ENCODE measurements around the gene RBM45. TPM values are rescaled to one million over a fixed set of nuclear protein-coding genes. Genes with fewer than 3 reads are reported as not detected.

Gene RBM45
- total and polyA plus RNA-seq, 10 donors, result 13.0 to 19.3 (median 15.7) TPM

DNA sequence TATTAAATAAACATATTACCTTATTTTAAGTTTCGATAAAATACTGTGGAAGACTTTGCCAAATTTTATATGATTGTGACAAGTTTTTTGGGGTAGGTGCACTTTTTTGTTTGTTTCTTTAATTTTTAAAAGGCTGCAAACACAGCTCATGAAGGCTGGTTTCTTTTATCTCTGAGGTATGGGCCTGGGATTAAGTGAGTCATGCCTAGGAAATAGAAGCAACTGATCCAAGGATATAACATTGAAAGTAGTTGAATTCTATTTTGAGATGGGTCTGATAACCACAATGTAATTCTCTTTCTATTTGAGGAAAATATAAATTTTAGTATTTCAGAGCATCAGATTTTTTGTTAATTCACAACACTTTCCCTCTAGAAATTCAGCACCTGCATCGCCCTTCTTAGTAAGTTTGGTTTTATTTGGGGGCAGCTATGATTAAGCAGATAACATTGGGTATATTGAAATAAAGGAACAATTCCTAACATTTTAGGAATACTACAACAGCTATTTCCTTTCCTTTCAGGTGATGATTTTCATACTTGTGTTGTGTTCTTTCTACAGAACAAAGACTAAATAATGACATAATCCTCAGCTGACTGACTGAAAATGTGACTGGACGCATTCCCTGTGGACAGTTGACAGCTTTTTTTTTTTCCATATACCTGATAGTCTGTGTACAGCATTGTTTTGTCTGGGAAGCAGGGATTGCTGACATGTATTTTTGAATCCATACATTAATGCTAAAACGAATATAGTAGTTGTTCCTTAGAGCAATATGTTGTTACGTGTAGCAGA is 16.8 kb downstream of the RBM45 start:
- Histone ChIP-seq H3K36me3 (peaks cover 2 to 87% (median 47%) of the 10 kb centered on the region in 6 donors), H3K4me3 (no peak overlapping the region), H3K4me1 (peaks cover 0 to 8% (median 0%) of the 10 kb centered on the region in 6 donors), H3K9me3 (no peaks in the 10 kb centered on the region), H3K27ac (no peak overlapping the region), H3K27me3 (replicated peaks in 1 of 7) (no peaks in the 10 kb centered on the region)
- intact Hi-C loops (cut with DNase I; ENCODE audit: low total_unique reads), result no loop called here
- no peak for TF ChIP-seq POLR2AphosphoS5 (IDR thresholded peaks at IDR 0.05)
- TF ChIP-seq, protein P1, sequence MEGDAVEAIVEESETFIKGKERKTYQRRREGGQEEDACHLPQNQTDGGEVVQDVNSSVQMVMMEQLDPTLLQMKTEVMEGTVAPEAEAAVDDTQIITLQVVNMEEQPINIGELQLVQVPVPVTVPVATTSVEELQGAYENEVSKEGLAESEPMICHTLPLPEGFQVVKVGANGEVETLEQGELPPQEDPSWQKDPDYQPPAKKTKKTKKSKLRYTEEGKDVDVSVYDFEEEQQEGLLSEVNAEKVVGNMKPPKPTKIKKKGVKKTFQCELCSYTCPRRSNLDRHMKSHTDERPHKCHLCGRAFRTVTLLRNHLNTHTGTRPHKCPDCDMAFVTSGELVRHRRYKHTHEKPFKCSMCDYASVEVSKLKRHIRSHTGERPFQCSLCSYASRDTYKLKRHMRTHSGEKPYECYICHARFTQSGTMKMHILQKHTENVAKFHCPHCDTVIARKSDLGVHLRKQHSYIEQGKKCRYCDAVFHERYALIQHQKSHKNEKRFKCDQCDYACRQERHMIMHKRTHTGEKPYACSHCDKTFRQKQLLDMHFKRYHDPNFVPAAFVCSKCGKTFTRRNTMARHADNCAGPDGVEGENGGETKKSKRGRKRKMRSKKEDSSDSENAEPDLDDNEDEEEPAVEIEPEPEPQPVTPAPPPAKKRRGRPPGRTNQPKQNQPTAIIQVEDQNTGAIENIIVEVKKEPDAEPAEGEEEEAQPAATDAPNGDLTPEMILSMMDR (IDR thresholded peaks at IDR 0.05 in 8 of 11, conservative IDR thresholded peaks at IDR 0.05 in 3 of 11), result no peak
- TF ChIP-seq POLR2A (IDR thresholded peaks at IDR 0.05), result no peak
- DNase-seq, result no peak
- WGBS, 5 donors, result 94 to 99% (median 98%) methylated on average over 5 of the region's 5 CpGs

DNA sequence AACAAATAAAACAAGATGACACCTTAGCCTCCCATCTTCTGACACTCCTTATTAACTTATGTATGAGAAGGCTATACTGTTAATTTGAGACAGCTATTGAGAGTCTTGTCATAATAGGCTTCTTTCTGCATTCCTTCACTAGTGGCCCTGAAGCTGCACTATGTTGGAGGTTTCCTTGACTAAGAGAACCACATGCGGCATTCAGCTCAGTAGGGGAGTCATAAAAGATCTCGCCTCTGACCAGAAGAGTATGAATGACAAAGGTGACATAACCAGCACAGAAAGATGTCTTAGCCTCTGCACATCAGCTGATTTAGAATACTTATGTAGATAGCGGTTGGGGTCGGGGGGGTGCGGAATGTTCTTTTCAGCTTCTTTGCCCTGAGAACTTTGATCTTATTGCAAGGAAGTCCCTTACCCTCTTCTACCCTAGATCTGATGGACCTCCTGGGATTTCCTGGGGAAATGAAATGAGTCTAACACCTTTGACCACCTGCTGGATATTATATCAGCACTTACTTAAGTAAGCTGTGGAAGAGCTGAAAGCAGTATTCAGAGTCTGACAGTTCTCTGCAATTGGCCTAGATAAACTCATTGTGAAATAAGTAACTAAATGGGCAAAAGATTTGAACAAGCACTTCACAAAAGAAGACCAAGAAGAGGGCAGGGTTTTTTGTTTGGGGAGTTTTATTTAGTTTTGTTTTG is 24.2 kb downstream of the RBM45 start:
- Histone ChIP-seq H3K27ac (no peak overlapping the region), H3K27me3 (replicated peaks in 1 of 7) (no peaks in the 10 kb centered on the region), H3K4me3 (no peak overlapping the region), H3K9me3 (no peaks in the 10 kb centered on the region), H3K4me1 (no peaks in the 10 kb centered on the region), H3K36me3 (peaks cover 0 to 48% (median 16%) of the 10 kb centered on the region in 6 donors)
- no peak for DNase-seq
- WGBS, 5 donors, result 88 to 97% (median 92%) methylated on average over 5 of the region's 5 CpGs
- TF ChIP-seq, protein P1 (IDR thresholded peaks at IDR 0.05 in 8 of 11, conservative IDR thresholded peaks at IDR 0.05 in 3 of 11), result no peak
- TF ChIP-seq POLR2A (IDR thresholded peaks at IDR 0.05) (no peak), POLR2AphosphoS5 (IDR thresholded peaks at IDR 0.05) (no peak)
- intact Hi-C loops (cut with DNase I; ENCODE audit: low total_unique reads), result no loop called here

GRCh38 chr2:178142274-178143065 is 30.2 kb downstream of the RBM45 start:
- TF ChIP-seq, protein P1 (IDR thresholded peaks at IDR 0.05 in 8 of 11, conservative IDR thresholded peaks at IDR 0.05 in 3 of 11), result no peak
- TF ChIP-seq POLR2AphosphoS5 (IDR thresholded peaks at IDR 0.05) (no peak), POLR2A (IDR thresholded peaks at IDR 0.05) (no peak)
- WGBS, 5 donors, result 74 to 82% (median 78%) methylated on average over 5 of the region's 5 CpGs

More at GRCh38 chr2:178142274-178143065, 30.2 kb downstream of the RBM45 start:
- H3K4me3 ChIP-seq, result no peak overlapping the region
- H3K9me3 ChIP-seq, result no peaks in the 10 kb centered on the region
- H3K36me3 ChIP-seq, result no peaks in the 10 kb centered on the region
- H3K4me1 ChIP-seq, result no peaks in the 10 kb centered on the region
- no peak for DNase-seq
- intact Hi-C loops (cut with DNase I; ENCODE audit: low total_unique reads), result no loop called here
- peaks cover 0 to 20% (median 0%) of the 10 kb centered on the region in 7 donors for H3K27me3 ChIP-seq (replicated peaks in 1 of 7)
- no peak overlapping the region for H3K27ac ChIP-seq
